OCI-LY7 (cell line): ENCODE data around the gene PLEKHG4B. TPM values are rescaled to one million over a fixed set of nuclear protein-coding genes. Genes with fewer than 3 reads are reported as not detected.

Experiments
- BruUV-seq: library from RNA; stranded (reverse); fragments of 400-500 nt; replicated peaks from 2 replicates; lab custom pipeline; 2021; lab: Mats Ljungman, UMichigan
- CTCF ChIA-PET: fragments of 300-600 bp; sonication (Branson Sonifier 250); formaldehyde crosslinking; loops from one replicate; lab custom pipeline; 2022; ENCODE audit warnings: antibody characterized with exemption; ENCODE audit not compliant: unreplicated experiment; lab: Charles Lee
- POLR2A ChIA-PET: fragments of 300-600 bp; sonication (Branson Sonifier 250); formaldehyde crosslinking; loops from one replicate; lab custom pipeline; 2022; ENCODE audit warnings: antibody characterized with exemption; lab: Charles Lee
- DNase-seq: peaks from one replicate; pipeline ENCODE4 v3.0.0-alpha.2; 2015; ENCODE audit warnings: low spot score
- H2AFZ ChIP-seq: fragments of 200-600 bp; sonication (generic), shearing (Covaris generic); 2 replicates; pipeline ENCODE4 v1.6.1; 2014; ENCODE audit warnings: mild to moderate bottlenecking, antibody characterized with exemption, low read length, moderate library complexity
- H3K27ac ChIP-seq: fragments of 200-600 bp; sonication (generic); 2 replicates; pipeline ENCODE4 v1.5.1; 2014; ENCODE audit warnings: mixed run types, low read depth, mild to moderate bottlenecking, moderate library complexity, low read length, inconsistent platforms; ENCODE audit not compliant: poor library complexity, severe bottlenecking
- H3K36me3 ChIP-seq: fragments of 200-600 bp; sonication (generic); 2 replicates; pipeline ENCODE4 v1.6.1; 2014; ENCODE audit warnings: mild to moderate bottlenecking, antibody characterized with exemption, low read length, moderate library complexity, mixed read lengths; ENCODE audit not compliant: insufficient read depth
- H3K4me1 ChIP-seq: fragments of 200-600 bp; sonication (generic); 2 replicates; pipeline ENCODE4 v1.5.1; 2014; ENCODE audit warnings: mild to moderate bottlenecking, low read length; ENCODE audit not compliant: insufficient read depth, poor library complexity, severe bottlenecking
- H3K4me2 ChIP-seq: fragments of 200-600 bp; sonication (generic); 2 replicates; pipeline ENCODE4 v1.6.1; 2014; ENCODE audit warnings: mild to moderate bottlenecking, low read length
- H3K4me3 ChIP-seq: fragments of 200-600 bp; sonication (generic); 2 replicates; pipeline ENCODE4 v1.5.1; 2014; ENCODE audit warnings: mild to moderate bottlenecking, low read depth, low read length; ENCODE audit not compliant: poor library complexity, severe bottlenecking
- H3K79me2 ChIP-seq: fragments of 200-600 bp; sonication (generic); 2 replicates; pipeline ENCODE4 v1.6.1; 2016; ENCODE audit warnings: low read depth, mild to moderate bottlenecking, low read length, moderate library complexity, mixed read lengths; ENCODE audit not compliant: insufficient read depth
- H3K9me2 ChIP-seq: fragments of 200-600 bp; sonication (generic); 2 replicates; pipeline ENCODE4 v1.6.1; 2016; ENCODE audit warnings: mild to moderate bottlenecking, low read length, mixed read lengths; ENCODE audit not compliant: insufficient read depth
- H3K9me3 ChIP-seq: fragments of 200-600 bp; sonication (generic); 2 replicates; pipeline ENCODE4 v1.6.1; 2014; ENCODE audit warnings: mild to moderate bottlenecking, mixed run types, low read length, mixed read lengths
- H4K20me1 ChIP-seq: fragments of 200-600 bp; sonication (generic); 2 replicates; pipeline ENCODE4 v1.6.1; 2014; ENCODE audit warnings: mild to moderate bottlenecking, antibody characterized with exemption, low read length, moderate library complexity, mixed read lengths; ENCODE audit not compliant: insufficient read depth
- EZH2phosphoT487 ChIP-seq: fragments of 200-600 bp; sonication (generic); IDR thresholded peaks from 2 replicates; pipeline ENCODE4 v1.6.1; 2018; ENCODE audit warnings: low read depth, borderline replicate concordance, mild to moderate bottlenecking, mixed run types, antibody characterized with exemption, low read length, moderate library complexity, mixed read lengths
- intact Hi-C: fragments of 100-400 bp; cut with micrococcal nuclease; formaldehyde crosslinking; loops from one replicate; pipeline ENCODE4 v1.10.0; 2022; ENCODE audit not compliant: unreplicated experiment
- total RNA-seq, 2 experiments: library from RNA; depleted of rRNA in 1 of 2; stranded (reverse); fragments of >200 nt in 1 of 2; shearing (Covaris generic) in 1 of 2; gene quantifications; 2 replicates each; pipeline ENCODE4 v1.2.3, GENCODE V29; 2014 to 2022
- TF ChIP-seq, protein P1 (sequence below): fragments of 200-600 bp; sonication (generic); conservative IDR thresholded peaks from 2 replicates; pipeline ENCODE4 v1.5.1; 2014; ENCODE audit warnings: mild to moderate bottlenecking, antibody characterized with exemption, low read length, moderate library complexity, mixed read lengths

The PLEKHG4B gene
- total RNA-seq, 2 experiments from 2014 or later = 0.30 to 0.41 TPM

DNA sequence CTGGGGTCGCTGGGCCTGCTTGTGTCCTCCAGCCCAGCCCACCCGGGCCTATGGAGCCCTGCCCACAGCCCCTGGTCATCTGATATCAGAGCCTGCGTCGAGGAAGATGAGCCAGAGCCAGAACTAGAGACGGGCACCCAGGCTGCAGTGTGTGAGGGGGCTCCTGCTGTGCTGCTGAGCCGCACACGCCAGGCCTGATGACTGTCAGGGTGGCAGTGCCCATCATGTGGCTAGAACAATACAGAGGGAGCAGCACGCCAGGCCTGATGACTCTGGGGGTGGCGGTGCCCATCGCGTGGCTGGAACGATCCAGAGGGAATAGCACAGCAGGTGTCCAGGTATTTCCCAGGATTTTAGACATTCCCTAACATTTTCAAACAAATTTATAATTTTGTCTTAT is 90.2 kb downstream of the PLEKHG4B start:
- Histone ChIP-seq H3K79me2 (no peaks in the 10 kb centered on the region), H3K27ac (no peak overlapping the region), H3K4me2 (no peak overlapping the region), H4K20me1 (no peaks in the 10 kb centered on the region), H3K9me3 (no peaks in the 10 kb centered on the region), H3K9me2 (no peaks in the 10 kb centered on the region), H3K4me1 (no peaks in the 10 kb centered on the region), H3K36me3 (no peaks in the 10 kb centered on the region), H3K4me3 (no peak overlapping the region), H2AFZ (no peak overlapping the region)
- ChIA-PET POLR2A (no interaction called here), CTCF (no interaction called here)
- TF ChIP-seq EZH2phosphoT487 = no peak
- TF ChIP-seq, protein P1, sequence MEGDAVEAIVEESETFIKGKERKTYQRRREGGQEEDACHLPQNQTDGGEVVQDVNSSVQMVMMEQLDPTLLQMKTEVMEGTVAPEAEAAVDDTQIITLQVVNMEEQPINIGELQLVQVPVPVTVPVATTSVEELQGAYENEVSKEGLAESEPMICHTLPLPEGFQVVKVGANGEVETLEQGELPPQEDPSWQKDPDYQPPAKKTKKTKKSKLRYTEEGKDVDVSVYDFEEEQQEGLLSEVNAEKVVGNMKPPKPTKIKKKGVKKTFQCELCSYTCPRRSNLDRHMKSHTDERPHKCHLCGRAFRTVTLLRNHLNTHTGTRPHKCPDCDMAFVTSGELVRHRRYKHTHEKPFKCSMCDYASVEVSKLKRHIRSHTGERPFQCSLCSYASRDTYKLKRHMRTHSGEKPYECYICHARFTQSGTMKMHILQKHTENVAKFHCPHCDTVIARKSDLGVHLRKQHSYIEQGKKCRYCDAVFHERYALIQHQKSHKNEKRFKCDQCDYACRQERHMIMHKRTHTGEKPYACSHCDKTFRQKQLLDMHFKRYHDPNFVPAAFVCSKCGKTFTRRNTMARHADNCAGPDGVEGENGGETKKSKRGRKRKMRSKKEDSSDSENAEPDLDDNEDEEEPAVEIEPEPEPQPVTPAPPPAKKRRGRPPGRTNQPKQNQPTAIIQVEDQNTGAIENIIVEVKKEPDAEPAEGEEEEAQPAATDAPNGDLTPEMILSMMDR = no peak
- DNase-seq = no peak
- BruUV-seq = no TSS peak
- intact Hi-C loops = no loop called here

DNA sequence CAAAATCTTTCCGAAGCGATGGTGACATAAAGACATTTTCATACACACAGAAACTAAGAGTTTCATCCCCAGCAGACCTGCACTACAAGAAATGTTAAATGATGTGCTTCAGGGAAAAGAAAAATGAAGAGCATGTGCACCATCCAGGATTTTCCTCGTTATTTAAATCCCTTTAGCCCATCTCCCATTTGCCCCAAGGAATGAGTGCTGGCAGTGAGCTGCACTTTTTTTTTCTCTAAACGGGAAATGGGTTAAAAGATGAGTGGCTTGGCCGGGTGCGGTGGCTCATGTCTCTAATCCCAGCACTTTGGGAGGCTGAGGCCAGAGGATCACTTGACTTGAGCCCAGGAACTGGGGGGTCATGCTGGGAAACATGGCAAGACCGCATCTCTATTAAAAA is 92.5 kb downstream of the PLEKHG4B start:
- Histone ChIP-seq H3K36me3 (no peaks in the 10 kb centered on the region), H4K20me1 (no peaks in the 10 kb centered on the region), H3K4me3 (no peak overlapping the region), H3K4me2 (no peak overlapping the region), H3K9me3 (no peaks in the 10 kb centered on the region), H3K9me2 (no peaks in the 10 kb centered on the region), H2AFZ (no peak overlapping the region), H3K79me2 (no peaks in the 10 kb centered on the region; the same call in 1 of the 2 replicates), H3K4me1 (peaks cover 15% of the 10 kb centered on the region), H3K27ac (no peak overlapping the region)
- CTCF ChIA-PET = interaction anchor here (0.6 kb wide), 1 partner anchor 213 kb away, joined by 3 read pairs; no protein-coding TSS in a partner anchor
- DNase-seq = no peak
- TF ChIP-seq, protein P1 = no peak
- TF ChIP-seq EZH2phosphoT487 = no peak
- no TSS peak for BruUV-seq
- intact Hi-C loops = no loop called here
- POLR2A ChIA-PET = no interaction called here

DNA sequence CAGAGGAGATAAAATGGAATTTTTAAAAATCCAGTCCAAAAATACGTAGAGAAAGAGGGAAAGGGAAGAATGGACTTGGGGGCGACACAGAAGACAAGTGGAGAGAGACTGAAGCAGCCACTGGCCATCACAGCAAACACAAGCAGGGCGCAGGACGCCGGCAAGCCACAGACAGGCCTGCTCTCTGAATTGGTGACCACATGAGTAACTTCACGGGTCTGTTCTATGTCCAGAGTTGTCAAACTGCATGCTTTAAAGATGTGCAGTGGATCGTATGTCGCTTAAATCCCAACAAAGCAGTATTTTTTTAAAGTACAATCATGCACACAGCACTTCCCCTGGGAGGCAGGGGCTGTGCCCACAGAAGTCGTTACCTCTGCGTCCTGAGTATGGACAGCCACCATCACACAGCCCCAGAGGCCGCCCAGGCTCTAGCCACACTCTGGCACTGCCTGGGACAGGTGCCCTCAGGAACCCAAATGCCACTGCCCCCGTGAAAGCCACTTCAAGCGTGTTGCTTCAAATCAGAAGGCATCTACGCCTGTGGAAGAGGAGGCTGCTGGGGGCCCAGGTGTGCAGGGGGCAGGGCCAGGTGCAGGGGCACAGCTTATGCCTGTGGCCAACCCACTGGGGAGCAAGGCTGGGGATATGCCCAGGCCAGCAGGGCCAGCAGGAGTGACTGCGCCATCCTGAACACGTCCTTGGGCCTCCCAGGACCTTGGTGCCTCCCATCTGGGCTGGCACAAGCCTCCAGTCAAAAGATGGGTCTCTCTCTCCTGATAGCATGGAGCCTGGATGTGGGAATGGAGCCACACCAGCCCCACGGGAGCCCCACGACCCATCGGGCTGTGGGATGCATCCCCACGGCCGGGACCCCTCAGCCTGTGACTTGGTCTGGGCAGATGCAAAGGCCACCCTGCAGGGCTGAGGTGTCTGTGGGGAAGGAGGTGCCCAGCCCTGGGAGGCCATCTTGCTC is 93.4 kb downstream of the PLEKHG4B start:
- intact Hi-C loops = no loop called here
- Histone ChIP-seq H3K4me1 (peaks cover 24% of the 10 kb centered on the region), H3K27ac (no peak overlapping the region), H3K9me3 (no peaks in the 10 kb centered on the region), H3K9me2 (no peaks in the 10 kb centered on the region), H4K20me1 (no peaks in the 10 kb centered on the region), H3K36me3 (no peaks in the 10 kb centered on the region), H2AFZ (no peak overlapping the region), H3K4me3 (no peak overlapping the region), H3K4me2 (no peak overlapping the region), H3K79me2 (no peaks in the 10 kb centered on the region; the same call in 1 of the 2 replicates)
- DNase-seq = no peak
- ChIA-PET POLR2A (no interaction called here), CTCF (no interaction called here)
- TF ChIP-seq, protein P1 = no peak
- TF ChIP-seq EZH2phosphoT487 = no peak
- no TSS peak for BruUV-seq
